Endothelial cell of umbilical vein (primary cell): Measurements from ENCODE around the gene ZBTB20. TPM values are rescaled to one million over a fixed set of nuclear protein-coding genes. Genes with fewer than 3 reads are reported as not detected.

ENCODE experiments used
- BruUV-seq: library from RNA; stranded (reverse); fragments of 400-500 nt; replicated peaks from 2 replicates; lab custom pipeline; 2021; lab: Mats Ljungman, UMichigan
- CTCF ChIA-PET: fragments of 300-600, 350-600 bp; sonication (Branson Sonifier 250); formaldehyde crosslinking; loops from one replicate; lab custom pipeline; 2021; ENCODE audit warnings: antibody characterized with exemption, inconsistent platforms; lab: Charles Lee
- POLR2A ChIA-PET: fragments of 300-600, 350-600 bp; sonication (Branson Sonifier 250); formaldehyde crosslinking; loops from one replicate; lab custom pipeline; 2021; ENCODE audit warnings: antibody characterized with exemption, inconsistent platforms; lab: Charles Lee
- DNase-seq: peaks from one replicate; pipeline ENCODE4 v3.0.0-alpha.2; 2011; ENCODE audit warnings: low read depth, low spot score
- FAIRE-seq: peaks from 2 replicates; lab custom pipeline; 2011; peaks lifted over from hg19 to GRCh38; lab: Jason Lieb, UNC
- H2AFZ ChIP-seq: 2 replicates; pipeline ENCODE4 v1.6.0; 2012; ENCODE audit warnings: low read depth, low read length, control low read depth, inconsistent platforms
- H3K27ac ChIP-seq: 2 replicates; pipeline ENCODE4 v1.5.1; 2011; ENCODE audit warnings: low read depth, mild to moderate bottlenecking, control low read depth, low read length, moderate library complexity; ENCODE audit not compliant: insufficient read depth
- H3K27me3 ChIP-seq, 2 experiments: 2 replicates each; pipeline versions ENCODE4 v1.6.0 to v1.6.1; 2011; ENCODE audit warnings: low read length in 2 of 2, mixed read lengths in 1 of 2; ENCODE audit not compliant: control insufficient read depth in 2 of 2, insufficient read depth in 2 of 2
- H3K36me3 ChIP-seq, 2 experiments: 2 replicates in 1 of 2; 3 replicates in 1 of 2; pipeline ENCODE4 v1.5.1; 2011; ENCODE audit warnings: low read length in 2 of 2, mild to moderate bottlenecking in 1 of 2, moderate library complexity in 1 of 2; ENCODE audit not compliant: control insufficient read depth in 2 of 2, insufficient read depth in 2 of 2; ENCODE audit errors: extremely low read depth in 1 of 2
- H3K4me1 ChIP-seq: 3 replicates; pipeline ENCODE4 v1.5.1; 2011; ENCODE audit warnings: mild to moderate bottlenecking, low read length; ENCODE audit not compliant: control insufficient read depth, insufficient read depth; ENCODE audit errors: extremely low read depth
- H3K4me2 ChIP-seq: 2 replicates; pipeline ENCODE4 v1.6.1; 2011; ENCODE audit warnings: low read length, control low read depth, mixed read lengths; ENCODE audit not compliant: insufficient read depth
- H3K4me3 ChIP-seq, 3 experiments: fragments of 200-600 bp in 1 of 3; sonication (generic), shearing (Covaris generic) in 1 of 3; replicated peaks in 1 of 3; 2 replicates each; pipeline ENCODE4 v1.5.1; 2011 to 2016; ENCODE audit warnings: control low read depth in 3 of 3, low read length in 3 of 3, mild to moderate bottlenecking in 2 of 3, inconsistent platforms in 1 of 3, low read depth in 1 of 3, moderate library complexity in 1 of 3; ENCODE audit not compliant: insufficient read depth in 1 of 3
- H3K79me2 ChIP-seq: 2 replicates; pipeline ENCODE4 v1.6.0; 2012; ENCODE audit warnings: low read length, inconsistent platforms; ENCODE audit not compliant: control insufficient read depth, insufficient read depth
- H3K9ac ChIP-seq: replicated peaks from 2 replicates; pipeline ENCODE3; 2011; ENCODE audit warnings: low read length, control low read depth; ENCODE audit not compliant: insufficient read depth; ENCODE audit errors: extremely low read depth
- H3K9me1 ChIP-seq: replicated peaks from 3 replicates; pipeline ENCODE4 v1.6.0; 2011; ENCODE audit warnings: mild to moderate bottlenecking, low read length; ENCODE audit not compliant: control insufficient read depth, insufficient read depth; ENCODE audit errors: extremely low read depth
- H3K9me3 ChIP-seq: replicated peaks from 2 replicates; pipeline ENCODE4 v1.5.1; 2012; ENCODE audit warnings: low read length, inconsistent platforms; ENCODE audit not compliant: control insufficient read depth, insufficient read depth
- H4K20me1 ChIP-seq: replicated peaks from 2 replicates; pipeline ENCODE3; 2011; ENCODE audit warnings: mild to moderate bottlenecking, low read length; ENCODE audit not compliant: control insufficient read depth, insufficient read depth; ENCODE audit errors: extremely low read depth
- CTCF ChIP-seq, 2 donors: IDR thresholded peaks; 1 replicate in 1 of 2; 2 replicates in 1 of 2; pipeline ENCODE4 v1.5.1; 2011; ENCODE audit warnings: low read length in 2 of 2, mild to moderate bottlenecking in 2 of 2, moderate library complexity in 2 of 2, control low read depth in 1 of 2, inconsistent platforms in 1 of 2, low read depth in 1 of 2; ENCODE audit not compliant: insufficient read depth in 1 of 2; ENCODE audit errors: extremely low read depth in 1 of 2
- EZH2 ChIP-seq: IDR thresholded peaks from 2 replicates; pipeline ENCODE4 v1.6.1; 2012; ENCODE audit warnings: borderline replicate concordance, low read depth, mild to moderate bottlenecking, moderate library complexity, low read length, inconsistent platforms; ENCODE audit not compliant: severe bottlenecking
- FOS ChIP-seq: IDR thresholded peaks from 2 replicates; pipeline ENCODE4 v1.6.1; 2011; ENCODE audit warnings: mild to moderate bottlenecking, low read length, moderate library complexity, borderline replicate concordance; ENCODE audit not compliant: insufficient read depth
- GATA2 ChIP-seq: IDR thresholded peaks from 2 replicates; pipeline ENCODE4 v1.7.0; 2011; ENCODE audit warnings: low read depth, mild to moderate bottlenecking, moderate library complexity, mixed read lengths, low read length; ENCODE audit not compliant: insufficient read length, insufficient read depth
- JUN ChIP-seq: IDR thresholded peaks from 2 replicates; pipeline ENCODE4 v1.6.1; 2011; ENCODE audit warnings: borderline replicate concordance, low read depth; ENCODE audit not compliant: insufficient read length, insufficient read depth
- MAX ChIP-seq: IDR thresholded peaks from 2 replicates; pipeline ENCODE4 v1.6.1; 2011; ENCODE audit not compliant: insufficient read depth, insufficient read length
- MYC ChIP-seq: IDR thresholded peaks from one replicate; pipeline ENCODE4 v1.6.1; 2011; ENCODE audit warnings: mild to moderate bottlenecking, low read depth, low read length
- POLR2A ChIP-seq: IDR thresholded peaks from 2 replicates; pipeline ENCODE4 v1.6.1; 2012; ENCODE audit warnings: low read depth, mild to moderate bottlenecking, control low read depth, low read length
- POLR2AphosphoS5 ChIP-seq: IDR thresholded peaks from 2 replicates; pipeline ENCODE4 v1.6.1; 2012; ENCODE audit warnings: low read depth, mild to moderate bottlenecking, control low read depth, low read length, moderate library complexity; ENCODE audit not compliant: insufficient read depth
- dilution Hi-C: fragments of 300-500 bp; cut with MboI; formaldehyde crosslinking; loops from one replicate; pipeline ENCODE4 v1.15.0; 2019; ENCODE audit warnings: low sequenced_read_pairs; ENCODE audit not compliant: extremely low pct_ligation_motif_present
- intact Hi-C: fragments of 100-400 bp; cut with micrococcal nuclease; formaldehyde crosslinking; loops from one replicate; pipeline ENCODE4 v1.10.0; 2022
- polyA plus RNA-seq, 4 experiments: library from polyadenylated mRNA; depleted of rRNA in 3 of 4; stranded (reverse) in 3 of 4; unstranded in 1 of 4; fragments of >200 nt; gene quantifications; 2 replicates each; pipeline versions ENCODE4 v1.2.1 to v1.2.3, GENCODE V29; 2011 to 2012; ENCODE audit warnings: missing spikeins in 1 of 4
- total RNA-seq: library from RNA; stranded (reverse); gene quantifications from 2 replicates; pipeline ENCODE4 v1.2.3, GENCODE V29; 2021

Gene ZBTB20
- total and polyA plus RNA-seq, 2 donors (not counting 3 experiments of a cell fraction or from before 2014, with no cell fraction given), result 2.1 to 20.5 TPM

- POLR2A ChIA-PET, result no interaction called here
- dilution Hi-C loops, result no loop called here
- H3K79me2 ChIP-seq, result no peaks in the 10 kb centered on the region
Measured at GRCh38 chr3:114538211-114538610, 608.9 kb downstream of the ZBTB20 start.

More at GRCh38 chr3:114538211-114538610, 608.9 kb downstream of the ZBTB20 start:
- Histone ChIP-seq H3K4me3 (no peak overlapping the region), H3K9ac (no peak overlapping the region), H4K20me1 (no peaks in the 10 kb centered on the region), H3K36me3 (no peaks in the 10 kb centered on the region), H3K27me3 (no peaks in the 10 kb centered on the region), H3K27ac (no peak overlapping the region), H2AFZ (no peak overlapping the region), H3K4me1 (peaks cover 2% of the 10 kb centered on the region), H3K4me2 (no peak overlapping the region), H3K9me1 (no peaks in the 10 kb centered on the region), H3K9me3 (no peaks in the 10 kb centered on the region)
- TF ChIP-seq GATA2 (no peak), POLR2AphosphoS5 (no peak), JUN (no peak), POLR2A (no peak), MAX (no peak), CTCF (IDR thresholded peaks at IDR 0.05; ENCODE audit: extremely low read depth in 1 of 2, insufficient read depth in 1 of 2, low read depth in 1 of 2, low read length in 2 of 2) (no peak), FOS (no peak), EZH2 (no peak), MYC (no peak)
- FAIRE-seq (no peak), DNase-seq (no peak)
- no TSS peak for BruUV-seq
- CTCF ChIA-PET, result interaction anchor here (1.4 to 1.7 kb wide), 2 partner anchors 9 to 10 kb away, joined by 4 to 9 read pairs; no protein-coding TSS in a partner anchor
- intact Hi-C loops, result no loop called here
